GM19395 (cell line): ENCODE measurements around the gene KCNIP1.

Source experiments
- ATAC-seq: cut with Tn5 transposase; IDR thresholded peaks from one replicate; pipeline ENCODE4 v1.9.1; 2021; ENCODE audit warnings: mild to moderate bottlenecking, moderate library complexity; ENCODE audit not compliant: unreplicated experiment

The KCNIP1 gene

GRCh38 chr5:170694911-170695310 lies 191.1 kb downstream of the KCNIP1 start:
- ATAC-seq = no peak

- ATAC-seq = no peak
Measured at GRCh38 chr5:170697031-170697430, 193.2 kb downstream of the KCNIP1 start.

- no peak for ATAC-seq
Measured at GRCh38 chr5:170700503-170700902, 196.7 kb downstream of the KCNIP1 start.

- ATAC-seq = no peak
Measured at GRCh38 chr5:170701334-170701733, 197.5 kb downstream of the KCNIP1 start.

- ATAC-seq = no peak
Measured at GRCh38 chr5:170704417-170705192, 200.8 kb downstream of the KCNIP1 start.

GRCh38 chr5:170709640-170710039 lies 205.8 kb downstream of the KCNIP1 start:
- ATAC-seq = no peak

- ATAC-seq = no peak
Measured at GRCh38 chr5:170711300-170711699, 207.5 kb downstream of the KCNIP1 start.

- no peak for ATAC-seq
Measured at GRCh38 chr5:170715141-170715540, 211.3 kb downstream of the KCNIP1 start.

GRCh38 chr5:170716396-170716795 lies 212.6 kb downstream of the KCNIP1 start:
- no peak for ATAC-seq

GRCh38 chr5:170719551-170719950 lies 215.7 kb downstream of the KCNIP1 start:
- no peak for ATAC-seq

- ATAC-seq = no peak
Measured at GRCh38 chr5:170720179-170720578, 216.4 kb downstream of the KCNIP1 start.

GRCh38 chr5:170720984-170721383 lies 217.2 kb downstream of the KCNIP1 start:
- no peak for ATAC-seq

- no peak for ATAC-seq
Measured at GRCh38 chr5:170721681-170722080, 217.9 kb downstream of the KCNIP1 start.

GRCh38 chr5:170722316-170722715 lies 218.5 kb downstream of the KCNIP1 start:
- ATAC-seq = no peak

- no peak for ATAC-seq
Measured at GRCh38 chr5:170731052-170731451, 227.2 kb downstream of the KCNIP1 start.

GRCh38 chr5:170732685-170733084 lies 228.9 kb downstream of the KCNIP1 start:
- no peak for ATAC-seq

GRCh38 chr5:170736966-170737365 lies 233.1 kb downstream of the KCNIP1 start:
- no peak for ATAC-seq

- no peak for ATAC-seq
Measured at GRCh38 chr5:170737591-170737990, 233.8 kb downstream of the KCNIP1 start.

GRCh38 chr5:170738840-170739239 lies 235.0 kb downstream of the KCNIP1 start:
- no peak for ATAC-seq

GRCh38 chr5:170739446-170739845 lies 235.6 kb downstream of the KCNIP1 start:
- ATAC-seq = no peak

GRCh38 chr5:170740551-170741205 lies 236.9 kb downstream of the KCNIP1 start:
- ATAC-seq = no peak

GRCh38 chr5:170741801-170742200 lies 238.0 kb downstream of the KCNIP1 start:
- ATAC-seq = no peak

- no peak for ATAC-seq
Measured at GRCh38 chr5:170743876-170744212, 240.0 kb downstream of the KCNIP1 start.
